HG03064 (cell line): ENCODE measurements around the gene PCCB.
"Not testable (repeated sequence)": the region's sequence is repeated elsewhere in the genome, so short reads cannot be mapped to it uniquely, and the experiment has no call there.

ENCODE experiments used
- ATAC-seq: cut with Tn5 transposase; IDR thresholded peaks from one replicate; pipeline ENCODE4 v1.9.1; 2021; ENCODE audit warnings: low read depth; ENCODE audit not compliant: unreplicated experiment

Gene PCCB

DNA sequence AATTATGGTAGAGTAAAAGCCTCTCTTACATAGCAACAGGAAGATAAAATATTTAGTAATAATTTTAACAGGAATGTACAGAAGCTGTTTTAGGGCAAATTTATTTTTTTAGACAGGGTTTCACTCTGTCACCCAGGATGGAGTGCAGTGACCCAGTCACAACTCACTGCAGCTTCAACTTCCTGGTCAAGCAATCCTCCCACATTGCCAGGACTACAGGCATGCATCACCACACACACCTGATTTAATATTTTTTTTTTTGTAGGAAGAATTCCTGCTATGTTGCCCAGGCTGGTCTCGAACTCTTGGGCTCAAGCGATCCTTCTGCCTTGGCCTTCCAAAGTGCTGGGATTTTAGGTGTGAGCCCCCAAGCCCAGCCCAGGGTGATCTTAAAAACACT, 61.1 kb downstream of the PCCB start:
- no peak for ATAC-seq

- ATAC-seq, result no peak
Measured at GRCh38 chr3:136311968-136312367, 61.8 kb downstream of the PCCB start.

DNA sequence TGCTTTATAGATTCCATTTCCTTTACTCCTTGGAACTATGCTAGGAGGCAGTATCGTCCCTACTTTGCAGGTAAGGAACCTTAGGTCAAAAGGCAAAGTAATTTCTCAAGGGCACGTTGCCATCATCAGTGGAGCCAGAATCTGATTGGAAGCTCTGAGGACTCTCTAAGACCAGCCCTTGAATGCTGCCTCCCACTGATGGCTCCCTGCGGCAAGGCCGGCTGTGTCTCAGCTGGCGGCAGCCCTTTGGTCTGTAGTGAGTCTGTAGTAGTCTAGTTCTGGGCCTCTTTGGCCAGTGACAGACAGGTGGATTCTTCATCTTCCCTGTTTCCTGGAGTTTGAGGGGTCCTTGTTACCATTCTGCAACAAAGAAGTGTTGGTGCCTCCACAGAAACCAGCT, 76.2 kb downstream of the PCCB start:
- ATAC-seq, result no peak

DNA sequence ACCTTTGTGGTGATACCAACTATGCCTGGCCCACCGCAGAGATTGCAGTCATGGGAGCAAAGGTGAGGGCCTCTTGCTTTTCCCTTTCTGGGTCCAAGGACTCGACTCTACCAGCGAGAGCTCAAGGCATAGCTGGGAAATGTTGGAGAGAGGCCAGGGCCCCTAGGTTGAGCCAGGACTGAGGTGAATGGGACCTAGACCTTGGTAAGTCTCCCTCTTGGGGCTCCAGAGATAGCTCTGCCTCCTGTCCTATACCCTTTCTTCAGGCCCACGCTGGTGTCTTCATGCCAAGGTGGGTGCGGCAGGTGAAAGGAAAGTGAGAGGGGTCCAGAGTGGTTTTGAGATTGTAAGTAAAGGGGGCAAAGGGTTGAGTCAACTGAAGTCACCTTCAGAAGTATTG, 77.5 kb downstream of the PCCB start:
- no peak for ATAC-seq

DNA sequence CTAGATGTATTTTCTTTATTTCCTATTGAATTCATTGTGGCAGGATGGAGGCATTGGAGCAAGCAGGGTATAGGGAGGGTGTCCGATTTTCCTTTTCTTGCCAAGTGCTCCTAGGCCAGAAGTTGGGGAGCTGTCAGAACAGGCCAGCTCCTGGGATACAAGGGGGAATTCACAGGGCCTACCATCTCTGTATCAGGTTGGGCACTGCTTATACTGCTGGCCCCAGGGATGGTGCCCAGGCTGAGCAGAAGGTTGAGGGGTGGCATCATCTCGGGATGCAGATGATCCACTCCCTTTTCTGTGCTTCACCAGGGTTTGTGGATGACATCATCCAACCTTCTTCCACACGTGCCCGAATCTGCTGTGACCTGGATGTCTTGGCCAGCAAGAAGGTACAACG, 79.5 kb downstream of the PCCB start:
- ATAC-seq, result no peak

DNA sequence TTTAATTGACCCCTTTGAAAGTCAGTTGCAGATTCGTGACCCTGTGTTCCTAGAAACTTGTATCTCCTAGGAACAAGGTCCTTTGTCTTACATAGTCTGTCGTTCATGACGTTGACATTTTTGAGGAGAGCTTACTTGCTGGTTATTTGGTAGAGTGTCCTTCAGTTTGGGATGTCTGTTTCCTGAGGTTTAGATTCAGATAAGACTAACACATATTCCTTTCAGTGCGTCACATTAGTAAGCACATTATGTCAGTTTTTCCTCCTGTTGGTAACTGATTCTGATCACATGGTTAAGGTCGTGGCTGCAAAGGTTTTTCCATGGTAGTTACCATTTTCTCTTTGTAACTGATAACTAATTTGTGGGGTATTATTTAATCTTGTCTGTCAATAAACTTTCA, 80.8 kb downstream of the PCCB start:
- ATAC-seq, result no peak

GRCh38 chr3:136332302-136332701, 82.2 kb downstream of the PCCB start:
- ATAC-seq, result no peak

DNA sequence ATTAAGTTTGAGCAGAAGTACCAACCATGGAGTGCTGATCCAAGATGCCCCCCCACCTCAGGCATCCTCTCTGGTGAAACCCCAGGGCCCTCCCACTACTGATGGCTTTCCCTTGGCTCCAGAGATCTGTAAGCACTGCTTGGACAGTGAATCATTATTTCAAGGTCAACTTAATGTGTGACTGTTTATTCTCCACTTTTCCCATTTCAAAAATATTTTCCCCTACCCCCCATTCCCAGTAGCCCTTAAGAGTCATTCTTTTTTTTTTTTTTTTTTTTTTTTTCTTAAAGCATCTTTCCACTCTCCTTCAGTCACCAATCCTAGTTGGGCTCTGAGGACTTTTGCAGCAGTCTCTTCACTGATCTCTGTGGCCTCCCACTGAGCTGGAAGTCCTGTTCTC, 82.6 kb downstream of the PCCB start:
- no peak for ATAC-seq

- no peak for ATAC-seq
Measured at GRCh38 chr3:136334209-136334608, 84.1 kb downstream of the PCCB start.

DNA sequence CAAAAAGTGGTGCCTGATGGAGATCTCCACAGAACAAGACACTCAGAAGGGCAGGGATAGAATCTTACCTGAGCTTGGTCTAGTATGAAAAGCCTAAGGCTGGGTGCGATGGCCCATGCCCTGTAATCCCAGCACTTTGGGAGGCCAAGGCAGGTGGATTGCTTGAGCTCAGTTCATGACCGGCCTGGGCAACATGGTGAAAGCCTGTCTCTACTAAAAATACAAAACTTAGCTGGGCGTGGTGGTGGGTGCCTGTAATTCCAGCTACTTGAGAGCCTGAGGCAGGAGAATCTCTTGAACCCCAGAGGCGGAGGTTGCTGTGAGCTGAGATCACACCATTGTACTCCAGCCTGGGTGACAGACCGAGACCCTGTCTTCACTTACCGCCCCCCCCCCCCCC, 84.6 kb downstream of the PCCB start:
- not testable (repeated sequence) for ATAC-seq

DNA sequence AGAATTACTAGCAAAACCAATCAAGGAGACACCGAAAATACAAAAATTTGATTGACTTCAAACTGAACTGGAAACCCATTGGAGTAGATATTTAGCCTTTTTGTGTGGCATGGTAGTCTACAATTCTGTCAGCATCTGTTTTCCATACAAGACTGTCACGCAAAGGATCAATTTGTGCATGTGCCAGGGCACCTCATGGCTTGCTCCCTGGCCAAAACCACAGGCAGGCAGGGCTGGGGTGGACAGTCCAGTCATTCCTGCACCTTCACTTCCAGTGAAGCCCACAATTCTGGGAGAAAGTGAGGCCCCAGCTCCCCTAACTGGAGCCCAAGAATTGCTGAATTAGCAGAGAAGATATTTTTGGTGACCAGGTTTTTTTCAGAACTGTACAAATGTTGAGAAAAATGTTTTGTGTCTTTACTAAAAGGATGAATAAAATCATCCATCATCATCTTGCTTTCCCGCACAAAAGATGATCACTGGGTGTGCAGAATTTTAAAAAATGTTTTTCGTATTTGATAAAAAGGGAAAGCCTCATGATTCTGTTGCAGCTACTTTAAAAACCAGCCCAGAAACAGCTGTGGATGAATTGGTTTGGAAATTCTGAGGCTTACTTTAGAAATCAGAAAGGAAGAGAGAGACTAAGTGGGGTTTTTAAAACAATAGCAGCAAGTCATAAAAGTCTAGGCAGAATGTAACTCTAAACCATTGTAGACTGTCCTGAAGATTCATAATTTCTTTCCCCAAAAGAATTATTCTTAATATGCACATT, 86.4 kb downstream of the PCCB start:
- ATAC-seq, result no peak

DNA sequence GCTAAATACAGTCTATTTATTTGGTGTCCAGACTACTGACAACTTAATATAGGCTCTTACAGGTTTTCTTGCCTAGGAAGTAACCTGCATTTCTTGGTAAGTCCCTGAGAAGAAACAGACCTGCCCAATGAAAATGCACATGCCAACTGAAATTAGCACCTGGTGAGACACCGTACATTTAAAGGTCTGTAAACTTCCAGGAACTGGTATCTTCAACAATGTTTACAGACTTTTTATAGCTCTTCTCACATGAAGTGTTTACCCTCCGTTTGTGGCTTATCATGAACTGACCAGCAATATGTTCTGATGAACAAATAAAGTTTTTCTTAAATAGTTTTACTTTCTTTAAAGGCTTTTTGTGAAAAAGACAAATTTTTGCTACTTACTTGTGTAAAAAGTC, 93.3 kb downstream of the PCCB start:
- no peak for ATAC-seq

GRCh38 chr3:136343873-136344555, 93.9 kb downstream of the PCCB start:
- no peak for ATAC-seq

DNA sequence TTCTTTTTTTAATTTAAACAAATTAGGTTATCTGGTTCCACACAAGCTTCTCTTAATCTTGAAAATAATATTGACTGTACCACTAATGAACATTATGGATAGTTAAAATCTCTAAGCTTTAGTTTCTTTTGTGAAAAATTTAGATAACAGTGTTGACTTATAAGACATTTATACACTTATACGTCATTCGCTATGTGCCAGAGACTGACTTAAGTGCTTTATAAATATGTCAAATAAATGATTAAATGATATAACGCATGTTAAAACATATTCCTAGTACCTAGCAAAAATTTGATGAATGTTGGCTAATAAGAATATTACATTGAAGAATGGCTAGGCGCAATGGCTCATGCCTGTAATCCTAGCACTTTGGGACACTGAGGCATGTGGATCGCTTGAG, 96.3 kb downstream of the PCCB start:
- ATAC-seq, result no peak

DNA sequence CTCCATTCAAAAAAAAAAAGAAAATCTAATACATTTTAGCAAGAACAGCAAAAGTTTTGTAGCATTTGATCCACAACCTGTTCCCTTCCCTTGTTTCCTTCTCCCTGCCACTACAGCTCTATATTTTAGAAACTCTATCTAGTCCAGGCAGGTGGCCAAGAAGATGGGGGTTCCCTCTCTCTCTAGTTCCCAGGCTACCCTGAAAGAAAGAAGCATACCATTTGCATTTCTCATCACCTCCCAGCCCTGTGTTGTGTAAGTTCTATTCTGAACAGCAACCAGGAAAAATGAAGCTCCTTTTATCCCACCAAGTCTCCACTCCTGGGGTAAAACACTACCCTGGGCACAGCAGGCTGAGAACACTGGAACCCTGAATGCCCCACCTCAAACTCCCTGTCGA, 100.0 kb downstream of the PCCB start:
- ATAC-seq, result no peak

DNA sequence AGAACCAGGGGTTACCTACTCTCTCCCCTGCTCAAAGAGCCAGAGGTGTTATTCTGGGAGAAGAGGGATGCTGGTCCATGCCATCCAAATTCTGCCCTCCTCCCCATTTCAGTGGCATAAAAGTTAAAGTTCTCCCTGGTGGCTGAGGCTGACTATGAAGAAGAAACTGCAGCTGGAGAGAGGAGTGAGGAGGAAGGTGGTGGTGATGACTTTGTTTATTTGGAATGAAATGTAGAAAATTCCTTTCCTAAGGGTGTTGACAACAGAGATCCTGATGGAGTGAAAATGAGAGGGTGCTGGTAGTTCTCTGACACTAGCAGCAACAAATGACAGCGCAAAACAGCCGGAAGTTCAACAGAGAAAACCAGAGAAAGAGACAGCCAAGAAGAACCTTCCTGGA, 100.4 kb downstream of the PCCB start:
- ATAC-seq, result no peak

DNA sequence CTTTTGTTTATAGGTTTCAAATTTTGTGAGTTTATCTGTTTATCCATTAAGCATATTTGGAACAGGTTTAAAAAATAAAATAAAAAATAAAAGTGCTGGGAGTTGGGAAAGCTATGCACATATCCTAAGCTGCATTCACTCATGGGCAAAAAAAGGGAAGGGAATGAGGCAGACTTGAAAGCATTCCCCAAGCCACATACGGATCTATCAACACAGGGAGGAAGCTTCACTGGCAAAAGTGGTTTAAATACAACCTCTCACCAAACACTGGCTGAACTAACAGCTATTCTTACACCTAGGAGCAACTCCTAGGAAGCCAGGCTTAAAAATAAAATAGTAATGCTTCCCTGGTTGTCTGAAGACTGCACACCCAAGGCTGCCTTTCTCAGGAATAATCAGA, 101.2 kb downstream of the PCCB start:
- ATAC-seq, result no peak

DNA sequence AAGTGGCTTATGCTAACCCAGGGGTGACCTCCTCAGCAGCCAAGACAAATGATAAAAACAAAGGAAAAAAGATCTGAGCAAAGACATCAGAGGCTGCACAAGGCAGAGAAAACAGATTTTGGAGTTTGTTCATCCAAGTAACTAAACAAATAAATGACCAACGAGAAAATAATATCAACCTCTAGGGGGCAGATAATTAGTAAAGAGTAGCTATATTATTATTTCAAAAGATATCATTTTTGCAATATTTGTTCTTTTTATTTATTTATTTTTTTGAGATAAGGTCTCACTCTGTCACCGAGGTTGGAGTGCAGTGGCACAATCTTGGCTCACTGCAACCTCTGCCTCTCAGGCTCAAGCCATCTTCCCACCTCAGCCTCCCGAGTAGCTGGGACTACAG, 101.8 kb downstream of the PCCB start:
- ATAC-seq, result no peak

- no peak for ATAC-seq
Measured at GRCh38 chr3:136353461-136353860, 103.3 kb downstream of the PCCB start.

DNA sequence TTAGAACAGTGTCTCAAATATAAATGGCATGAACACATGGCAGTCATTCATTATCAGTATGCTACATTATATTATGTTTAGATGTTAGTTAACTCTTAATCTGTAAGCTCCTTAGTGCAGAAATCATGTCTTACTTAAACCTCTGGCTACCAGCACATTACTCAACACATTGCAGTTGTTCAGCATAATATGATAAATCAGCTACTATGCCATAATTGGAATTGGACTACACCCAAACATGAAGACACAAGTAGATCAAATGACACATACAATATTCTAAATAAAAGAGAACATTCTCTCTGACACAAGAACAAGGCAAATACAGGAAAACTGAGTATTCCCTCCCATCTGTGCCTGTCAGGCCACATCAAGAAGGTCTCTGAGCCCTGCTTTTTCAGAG, 116.1 kb downstream of the PCCB start:
- ATAC-seq, result no peak

GRCh38 chr3:136375800-136376199, 125.7 kb downstream of the PCCB start:
- ATAC-seq, result not testable (repeated sequence)

- ATAC-seq, result no peak
Measured at GRCh38 chr3:136377508-136377907, 127.4 kb downstream of the PCCB start.
